Activated CD8-positive, alpha-beta memory T cell treated with anti-CD3 and anti-CD28 coated beads for 48 hours (primary cell): ENCODE data around the gene SIM1.

Experiments
- DNase-seq, 3 experiments: peaks; one replicate each; pipeline ENCODE4 v3.0.0-alpha.2; 2020; ENCODE audit warnings: low read depth in 2 of 3, low spot score in 2 of 3

SIM1 gene

GRCh38 chr6:100456908-100457235 is 7.8 kb downstream of the SIM1 start:
- no peak for DNase-seq

GRCh38 chr6:100456141-100456907 is 8.4 kb downstream of the SIM1 start:
- DNase-seq, result no peak

GRCh38 chr6:100455230-100456124 is 9.2 kb downstream of the SIM1 start:
- no peak for DNase-seq

- DNase-seq, result no peak
Measured at GRCh38 chr6:100454551-100455229, 10.0 kb downstream of the SIM1 start.

DNA sequence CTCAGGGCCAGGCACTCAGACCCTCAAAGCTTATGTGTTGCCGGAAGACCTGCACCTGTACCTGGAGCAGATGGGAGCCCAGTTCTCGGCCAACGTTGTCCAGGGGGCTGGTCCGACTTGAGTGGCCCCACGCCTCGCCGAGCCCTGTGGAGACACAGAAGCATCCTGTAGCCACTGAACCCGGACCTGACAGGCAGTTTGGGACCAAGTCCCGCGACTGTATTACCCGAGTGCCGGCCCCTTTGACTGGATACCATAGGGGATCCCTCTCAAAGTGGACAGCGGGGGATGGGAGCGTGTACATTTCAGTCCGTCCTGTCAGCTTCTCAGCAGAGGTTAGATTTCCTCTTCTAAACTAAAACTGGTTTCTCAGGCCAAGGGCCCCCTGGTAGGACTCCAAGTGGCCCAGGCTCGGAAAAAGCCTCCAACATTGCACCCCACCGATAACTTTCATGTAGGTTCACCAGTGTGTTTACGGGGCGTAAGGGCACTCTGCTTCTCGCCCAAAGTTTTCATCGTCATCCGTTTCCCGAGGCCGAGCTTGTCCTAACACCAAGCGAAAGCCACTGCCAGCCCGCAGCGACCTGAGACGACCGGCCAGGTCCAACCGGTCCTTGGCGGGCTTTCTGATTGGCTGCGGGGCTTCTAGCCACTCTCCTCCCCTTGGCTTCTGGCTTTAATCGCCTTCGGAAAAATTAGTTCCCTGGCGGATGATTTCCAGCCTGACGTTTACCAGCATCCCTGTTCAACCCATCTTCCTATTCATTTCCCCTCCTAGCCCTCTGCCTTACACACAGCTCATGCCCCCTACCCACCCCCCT is 10.8 kb downstream of the SIM1 start:
- DNase-seq, result no peak

DNA sequence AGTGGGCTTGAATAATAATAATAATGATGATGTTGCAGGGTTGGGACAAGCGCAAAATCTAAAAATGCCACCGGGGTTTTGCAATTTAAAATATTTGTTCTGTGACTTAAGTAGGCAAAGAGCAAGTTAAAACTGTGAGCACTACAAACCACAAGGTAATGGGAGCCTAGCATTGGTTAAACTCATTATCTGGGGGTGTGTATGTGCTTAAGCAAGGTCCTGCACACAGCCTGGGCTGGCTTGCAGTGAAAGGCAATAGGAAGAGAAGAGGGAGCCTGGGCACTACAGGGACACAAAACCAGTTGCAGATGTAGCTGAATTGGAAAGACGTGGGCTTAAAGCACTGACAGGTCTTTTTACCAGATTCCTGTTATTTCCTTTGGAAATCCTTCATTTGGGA is 11.7 kb downstream of the SIM1 start:
- DNase-seq, result no peak

DNA sequence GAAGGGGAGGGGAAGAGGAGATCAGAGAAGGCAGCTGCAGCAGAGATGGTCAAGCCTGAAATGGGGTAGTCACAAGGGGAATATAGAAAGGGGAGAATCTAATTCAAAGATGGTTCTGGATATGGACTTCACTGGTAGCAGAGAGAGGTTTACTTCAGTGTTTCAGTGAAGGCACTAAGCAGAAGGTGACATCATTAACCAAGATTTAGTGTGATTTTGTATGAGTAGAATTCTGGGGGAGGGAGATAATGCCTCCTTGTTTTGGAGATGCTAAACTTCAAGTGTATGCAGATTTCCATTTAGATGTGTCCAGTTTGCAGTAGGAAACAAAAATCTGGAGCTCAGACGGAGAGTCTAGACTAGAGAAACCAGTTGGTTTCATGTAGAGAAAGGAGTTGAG is 13.1 kb downstream of the SIM1 start:
- no peak for DNase-seq

GRCh38 chr6:100449239-100449691 is 15.5 kb downstream of the SIM1 start:
- DNase-seq, result no peak

DNA sequence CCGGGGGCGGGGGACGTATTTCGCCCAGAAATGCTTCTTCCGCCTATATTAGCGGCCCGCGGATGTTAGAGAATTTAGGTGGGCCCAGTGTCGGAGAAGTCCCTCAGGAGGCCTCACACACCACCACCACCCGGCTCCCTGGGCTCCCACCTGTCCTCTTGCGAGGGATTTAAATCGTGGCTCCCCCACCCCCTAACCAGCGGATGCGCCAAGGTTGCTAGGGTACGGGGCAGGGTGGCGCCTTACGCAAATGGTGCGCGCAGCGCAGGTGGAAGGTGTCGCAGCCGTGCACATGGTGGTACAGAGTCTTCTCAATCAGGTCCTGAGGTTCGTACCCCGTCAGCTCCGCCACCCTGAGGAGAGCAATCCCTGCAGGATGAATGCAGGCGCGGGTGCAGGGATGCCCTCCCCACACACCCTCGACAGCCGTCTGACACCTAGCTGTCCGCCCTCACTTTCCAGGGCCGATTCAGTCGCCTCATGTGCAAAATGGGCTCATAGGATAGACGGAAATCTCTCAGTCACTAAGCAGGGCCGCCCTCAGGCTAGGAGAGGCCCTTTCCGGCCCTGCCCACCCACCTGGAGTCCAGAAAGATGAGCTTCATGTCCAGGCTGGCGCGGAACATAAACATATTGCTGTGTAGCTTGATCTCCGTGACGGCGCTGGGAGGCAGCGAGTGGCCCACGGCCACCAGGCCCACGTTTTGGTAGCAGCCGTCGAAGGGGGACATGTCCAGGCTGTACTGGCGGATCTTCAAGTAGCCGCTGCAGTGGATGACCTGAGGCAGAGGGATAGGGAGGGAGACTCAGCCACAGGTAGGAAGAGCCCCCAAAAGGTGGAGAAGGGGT is 16.6 kb downstream of the SIM1 start:
- DNase-seq, result no peak

DNA sequence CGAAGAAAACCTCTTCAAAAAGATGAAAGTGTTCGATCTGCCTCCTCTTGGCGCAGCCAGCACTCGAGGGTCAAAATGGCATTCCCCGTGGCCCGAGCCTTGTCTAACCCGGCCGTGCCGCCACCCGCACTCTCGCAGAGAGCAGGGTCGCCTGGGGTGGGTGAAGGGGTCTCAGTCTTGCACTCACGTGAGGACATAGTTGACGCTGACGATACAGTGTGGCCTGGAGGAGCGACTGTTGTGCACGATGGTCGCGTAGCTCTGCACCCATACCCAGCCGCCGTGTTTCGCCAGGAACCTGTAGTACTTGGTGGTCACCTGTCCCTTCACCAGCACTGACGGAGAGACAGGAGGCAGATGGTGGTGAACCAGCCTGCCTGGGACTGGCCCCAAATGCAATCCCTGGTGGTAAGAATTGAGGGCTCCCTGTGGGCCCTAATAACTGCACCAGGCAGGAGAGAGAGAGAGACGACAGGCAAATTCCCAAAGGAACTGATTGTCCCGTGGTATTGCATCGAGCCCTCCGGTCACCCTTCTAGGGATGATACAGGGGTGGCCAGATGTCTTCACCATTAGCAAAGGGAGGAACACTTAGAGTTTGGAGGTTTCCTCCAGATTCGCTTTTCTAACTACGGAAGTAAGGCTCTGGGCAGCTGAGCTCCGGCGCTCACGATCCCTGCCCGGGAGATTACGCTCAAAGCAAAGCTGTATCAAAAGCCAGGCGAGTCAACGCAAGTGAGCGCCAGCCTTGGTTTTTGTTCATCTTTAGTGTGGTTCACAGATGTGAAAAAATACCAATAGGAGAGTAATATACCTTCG is 17.4 kb downstream of the SIM1 start:
- no peak for DNase-seq

- DNase-seq, result no peak
Measured at GRCh38 chr6:100446115-100447080, 18.3 kb downstream of the SIM1 start.

GRCh38 chr6:100445512-100445911 is 19.2 kb downstream of the SIM1 start:
- no peak for DNase-seq

DNA sequence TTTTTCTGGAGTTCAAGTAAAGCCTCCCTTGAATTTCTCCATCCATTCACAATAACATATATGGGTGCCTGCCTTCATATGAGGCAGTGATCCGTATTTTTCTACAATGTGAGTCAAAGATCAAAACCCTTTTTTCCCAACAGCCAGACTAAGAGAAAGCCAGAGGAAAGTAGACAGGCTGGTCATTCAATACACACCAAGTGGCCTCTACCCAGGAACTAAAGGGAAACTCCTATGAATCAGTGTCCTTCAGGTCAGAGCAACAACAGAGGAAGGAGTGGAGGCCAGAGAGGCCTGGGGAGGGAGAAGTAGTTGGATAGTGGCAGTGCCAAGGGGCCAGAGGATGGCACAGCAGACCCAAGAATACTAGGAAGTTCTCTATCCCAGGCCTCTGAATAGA is 23.8 kb downstream of the SIM1 start:
- DNase-seq, result no peak

GRCh38 chr6:100435299-100435698 is 29.4 kb downstream of the SIM1 start:
- DNase-seq, result no peak

- no peak for DNase-seq
Measured at GRCh38 chr6:100433726-100434435, 30.8 kb downstream of the SIM1 start.

- no peak for DNase-seq
Measured at GRCh38 chr6:100432136-100432535, 32.6 kb downstream of the SIM1 start.

DNA sequence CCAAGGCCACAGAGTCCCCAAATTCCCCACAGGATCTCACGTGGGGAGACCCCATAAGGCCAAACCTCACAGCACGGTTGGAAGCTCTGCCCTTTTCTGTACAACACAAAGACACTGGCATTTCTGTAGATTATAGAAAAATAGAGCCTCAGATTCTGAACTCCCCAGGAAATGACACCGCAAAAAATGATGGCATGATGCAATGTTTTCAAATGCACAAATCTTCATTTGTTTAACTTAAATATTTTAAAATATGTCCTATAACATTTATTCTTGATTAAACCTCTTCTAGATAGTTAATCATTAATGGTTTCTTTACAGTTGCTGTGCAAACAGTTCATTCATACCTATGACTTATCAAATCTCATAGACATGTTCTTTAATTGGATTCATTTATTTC is 33.8 kb downstream of the SIM1 start:
- no peak for DNase-seq
